ENCODE measurements around the gene BARX1.

BARX1 gene

DNA sequence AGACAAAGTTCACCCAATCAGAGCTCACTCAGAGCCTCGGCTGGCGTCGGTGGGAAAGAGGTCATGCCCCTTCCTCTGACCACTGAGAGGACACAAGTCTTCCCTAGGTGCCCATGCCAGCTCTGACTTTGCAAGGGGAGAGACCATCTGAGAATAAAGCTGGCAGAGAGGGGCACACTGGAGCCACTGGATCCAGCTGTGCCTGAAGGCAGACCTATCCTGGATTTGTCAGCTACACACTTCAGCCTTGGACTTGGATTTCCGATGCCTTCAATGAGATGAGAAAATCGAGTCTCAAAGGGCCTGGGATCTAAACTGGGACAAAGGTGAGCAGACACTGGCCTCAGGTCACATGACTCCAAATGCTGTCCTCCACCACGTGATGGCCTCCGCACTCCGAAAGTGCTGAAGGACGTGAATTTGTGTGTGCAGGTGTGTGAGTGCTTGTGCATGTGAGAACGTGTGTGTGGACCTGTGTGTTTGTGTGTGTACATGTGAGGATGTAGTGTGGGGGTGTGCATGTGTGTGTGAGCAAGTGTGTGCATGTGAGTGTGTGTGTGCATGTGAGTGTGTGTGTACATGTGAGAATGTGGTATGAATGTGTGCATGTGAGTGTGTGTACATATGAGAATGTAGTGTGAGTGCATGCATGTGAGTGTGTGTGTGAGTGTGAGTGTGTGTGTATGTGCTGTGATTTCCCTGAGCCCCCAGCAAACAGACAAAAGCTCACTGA is 37.9 kb downstream of the BARX1 start:
- DNase-seq (ENCODE audit: low read depth): no peak

DNA sequence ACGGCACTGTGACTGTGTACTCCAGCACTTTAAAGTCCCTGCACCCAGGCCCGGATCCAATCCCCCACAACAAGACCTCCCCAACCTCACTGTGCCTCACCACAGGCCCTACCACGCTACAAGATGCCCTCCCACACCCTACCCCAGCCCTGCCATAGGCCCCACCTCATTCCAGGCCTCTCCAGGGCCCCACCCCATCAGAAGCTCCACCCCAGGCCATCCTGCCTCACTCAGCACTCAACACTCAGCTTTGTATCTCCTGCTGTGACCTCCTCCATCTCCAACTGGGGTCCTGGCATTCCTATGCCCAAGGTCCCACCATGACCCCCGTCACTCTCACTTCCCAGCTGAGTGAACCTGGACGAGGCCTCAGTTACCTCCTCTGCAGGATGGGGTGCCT is 38.8 kb downstream of the BARX1 start:
- no peak for DNase-seq (ENCODE audit: low read depth)

DNA sequence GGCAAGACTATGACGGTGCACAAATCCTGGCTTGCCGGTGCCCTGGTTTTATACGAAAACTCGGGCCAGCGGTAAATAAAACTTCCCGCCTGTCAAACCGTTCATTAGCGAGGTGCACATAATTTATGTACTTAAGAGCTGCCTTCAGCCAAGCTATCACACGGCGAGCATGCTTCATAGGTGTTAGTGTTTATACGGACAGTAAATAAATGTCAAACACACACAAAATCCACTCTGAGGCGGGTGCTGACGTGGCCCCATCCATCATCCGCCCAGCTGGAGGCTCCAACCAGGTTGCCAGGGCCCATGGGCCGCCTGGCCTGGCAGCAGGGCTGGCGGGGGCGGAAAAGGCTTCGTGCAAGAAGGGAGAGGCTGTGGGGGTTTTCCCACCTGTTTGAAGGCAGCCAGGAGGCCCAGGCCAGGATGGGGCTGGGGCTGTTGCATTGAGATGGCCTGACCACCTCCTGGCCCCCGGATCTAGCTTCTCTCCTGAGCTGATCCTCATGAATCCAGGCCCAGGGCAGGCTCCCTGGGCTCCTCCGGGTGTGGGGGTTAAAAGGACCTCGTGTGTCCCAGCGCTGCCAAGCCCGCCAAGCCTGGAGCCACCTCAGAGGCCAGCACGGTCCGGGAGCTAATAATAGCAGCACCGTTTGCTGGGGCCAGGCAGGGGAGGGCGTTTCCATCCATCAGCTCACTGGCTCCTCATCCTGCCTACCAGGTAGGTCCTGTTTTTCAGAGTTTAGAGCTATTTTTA is 43.2 kb downstream of the BARX1 start:
- no peak for DNase-seq (ENCODE audit: low read depth)

DNA sequence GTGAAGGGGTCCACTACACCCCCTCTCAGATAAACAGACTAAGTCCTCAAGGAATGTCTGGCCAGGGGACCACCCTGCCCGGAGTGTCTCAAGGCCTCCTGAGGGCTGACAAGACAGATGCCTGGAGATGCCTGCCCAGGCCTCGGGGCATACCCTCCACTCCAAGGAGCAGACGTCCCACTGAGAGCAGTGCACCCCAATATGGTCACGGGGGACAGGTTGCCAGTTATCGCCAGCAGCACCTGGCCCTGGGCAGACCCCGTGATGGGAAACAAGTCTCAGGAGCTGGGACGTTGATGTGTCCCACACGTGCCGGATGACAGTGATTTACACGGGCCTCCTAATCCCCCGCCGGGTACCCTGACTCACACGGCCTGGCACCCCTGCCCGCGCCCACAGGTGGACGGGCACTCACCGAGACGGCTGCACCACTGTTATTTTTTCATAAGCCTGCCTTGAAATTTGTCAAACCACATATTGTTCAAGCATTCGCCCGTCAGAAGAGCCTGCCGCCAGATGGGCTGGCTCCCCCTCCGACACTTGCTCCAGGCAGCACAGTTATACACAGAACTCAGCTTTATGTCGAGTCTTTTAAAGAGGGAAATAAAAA is 43.9 kb downstream of the BARX1 start:
- no peak for DNase-seq (ENCODE audit: low read depth)

DNA sequence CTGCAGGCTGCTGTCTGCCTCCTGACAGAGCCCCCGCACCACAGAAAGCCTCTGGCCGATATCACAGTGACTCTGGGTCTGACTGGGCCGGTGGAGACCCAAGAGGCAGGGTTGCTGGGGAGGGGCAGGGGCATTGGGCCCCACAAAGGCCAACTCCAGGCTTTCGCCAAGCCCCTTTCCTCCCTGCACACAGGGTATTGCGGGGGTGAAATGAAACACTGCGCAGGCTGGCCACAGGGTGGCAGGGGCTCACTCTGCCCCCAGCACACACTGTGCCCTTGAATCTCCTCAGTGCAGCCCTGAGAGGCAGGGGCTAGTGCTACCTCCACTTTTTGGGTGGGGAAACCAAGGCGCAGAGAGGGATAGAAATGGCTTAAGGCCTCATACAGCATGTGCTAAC is 44.6 kb downstream of the BARX1 start:
- no peak for DNase-seq (ENCODE audit: low read depth)

DNA sequence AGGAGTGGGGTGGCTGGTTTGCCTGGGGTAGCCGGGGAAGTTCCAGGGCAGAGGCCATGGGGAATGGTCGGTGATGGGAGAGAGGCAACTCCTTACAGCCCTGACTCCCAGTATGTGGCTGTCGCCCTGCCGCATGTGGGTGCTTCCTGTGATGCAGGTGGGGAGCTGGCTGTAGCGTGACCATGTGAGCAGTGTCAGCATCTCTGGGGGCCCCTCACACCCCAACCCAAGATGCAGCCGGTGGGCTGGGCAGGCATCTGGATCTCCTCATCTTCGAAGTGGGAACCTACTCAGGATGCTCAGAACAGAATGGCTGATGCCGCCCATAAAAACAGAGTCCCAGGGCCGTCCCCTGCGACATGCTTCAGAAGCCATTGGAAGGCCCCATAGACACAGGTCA is 45.0 kb downstream of the BARX1 start:
- no peak for DNase-seq (ENCODE audit: low read depth)

DNA sequence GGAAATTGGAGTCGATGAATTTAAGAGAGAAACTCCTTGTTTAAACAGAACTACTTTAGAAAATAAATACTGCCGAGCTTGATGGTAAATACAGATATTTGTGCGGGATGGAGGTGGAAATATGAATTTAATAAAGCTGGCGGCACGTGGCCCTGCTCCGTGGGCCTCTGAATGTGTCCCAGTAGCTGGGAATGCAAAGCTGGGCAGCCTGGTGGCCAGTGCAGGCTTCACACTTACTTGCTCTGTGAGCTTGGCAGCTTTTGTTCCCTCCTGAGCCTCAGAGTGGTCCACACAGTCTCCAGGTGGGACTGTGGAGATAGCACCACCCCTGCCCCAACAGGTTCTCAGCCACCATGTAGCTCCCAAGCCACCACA is 45.9 kb downstream of the BARX1 start:
- no peak for DNase-seq (ENCODE audit: low read depth)

DNA sequence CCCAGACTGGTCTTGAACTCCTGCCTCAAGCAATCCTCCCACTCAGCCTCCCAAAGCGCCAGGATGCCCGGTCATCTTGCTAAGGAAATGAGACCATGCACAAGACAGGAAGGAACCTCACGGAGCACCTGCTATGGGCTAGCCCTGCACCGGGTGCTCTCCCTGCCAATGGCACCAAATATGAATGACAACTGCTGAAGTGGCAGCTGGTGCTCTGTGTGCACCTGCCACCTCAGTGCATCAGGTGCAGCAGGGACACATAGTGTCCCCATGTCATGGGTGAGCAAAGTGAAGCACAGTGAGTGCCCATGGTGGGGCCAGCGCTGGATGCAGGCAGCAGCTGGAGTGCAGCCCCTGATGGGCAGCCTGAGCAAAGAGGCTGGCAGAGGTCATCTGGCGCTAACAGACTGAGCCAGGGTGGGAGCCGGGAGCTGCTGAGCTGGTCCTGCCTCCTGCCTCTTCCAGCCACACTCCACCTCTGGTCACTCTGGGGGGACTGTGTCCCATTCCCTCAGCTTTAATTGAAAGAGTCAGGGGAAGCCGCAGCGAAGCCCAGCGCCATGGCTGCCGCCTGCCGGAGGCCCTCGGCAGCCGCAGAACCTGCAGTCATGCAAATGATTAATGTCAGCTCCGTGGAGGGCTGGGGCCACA is 46.4 kb downstream of the BARX1 start:
- no peak for DNase-seq (ENCODE audit: low read depth)

DNA sequence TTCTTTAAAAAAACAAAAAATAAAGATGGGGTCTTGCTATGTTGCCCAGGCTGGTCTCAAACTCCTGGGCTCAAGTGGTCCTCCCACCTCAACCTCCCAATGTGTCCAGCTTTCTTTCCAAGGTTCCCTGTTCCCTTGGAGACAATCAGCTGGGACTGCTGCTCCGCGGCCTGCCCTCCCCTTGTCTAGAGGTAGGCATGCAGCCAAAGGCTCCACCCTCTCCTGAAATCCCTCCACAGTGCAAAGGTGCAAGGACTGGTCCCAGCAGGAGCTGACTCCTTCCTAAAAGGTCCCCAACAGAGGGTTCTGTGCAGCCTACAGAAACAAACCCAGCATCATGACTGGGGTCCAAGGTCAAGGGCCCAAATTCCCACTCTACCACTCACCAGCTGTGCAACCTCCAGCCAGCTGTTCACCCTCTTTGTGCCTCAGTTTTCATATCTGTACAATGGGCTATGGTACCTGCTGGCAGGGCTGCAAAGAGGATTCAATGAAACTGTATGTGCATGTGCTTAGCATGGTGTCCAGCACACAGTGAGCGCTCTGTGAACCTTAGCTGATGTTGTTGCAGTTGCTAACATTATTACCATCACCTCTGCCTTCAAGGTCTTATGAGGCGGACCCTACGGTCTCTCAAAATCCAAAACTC is 47.5 kb downstream of the BARX1 start:
- no peak for DNase-seq (ENCODE audit: low read depth)

DNA sequence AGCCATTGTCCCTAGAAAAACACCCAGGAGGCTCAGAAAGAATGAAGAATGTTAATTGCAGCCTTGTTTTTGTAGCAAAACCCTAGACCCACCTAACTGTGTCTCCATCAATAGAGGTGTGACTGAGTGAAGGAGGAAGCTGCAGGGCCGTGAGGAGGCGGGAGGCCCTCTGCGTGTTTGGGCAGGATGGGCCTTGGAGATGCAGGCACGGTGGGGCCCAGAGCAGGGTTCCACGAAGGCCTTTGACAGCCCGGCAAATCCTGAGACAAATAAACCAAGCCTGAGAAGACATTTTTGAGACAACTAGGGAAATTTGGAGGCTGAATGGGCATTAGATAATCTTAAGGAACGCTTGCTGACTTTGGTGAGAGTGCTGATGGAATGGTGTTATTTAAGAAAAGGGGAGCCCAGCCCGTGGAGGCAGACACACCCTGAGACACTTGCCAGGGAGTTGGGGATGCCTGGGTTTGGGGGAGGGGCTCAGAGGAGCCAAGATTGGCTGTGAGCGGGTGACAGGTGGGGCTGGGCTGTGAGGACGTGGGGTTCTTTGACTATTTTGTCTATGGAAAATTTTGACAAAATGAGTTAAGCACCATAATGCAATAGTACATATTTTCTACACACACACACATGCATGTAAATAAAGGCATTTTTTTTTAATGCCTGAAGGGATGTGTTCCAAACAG is 48.8 kb downstream of the BARX1 start:
- DNase-seq (ENCODE audit: low read depth): no peak

DNA sequence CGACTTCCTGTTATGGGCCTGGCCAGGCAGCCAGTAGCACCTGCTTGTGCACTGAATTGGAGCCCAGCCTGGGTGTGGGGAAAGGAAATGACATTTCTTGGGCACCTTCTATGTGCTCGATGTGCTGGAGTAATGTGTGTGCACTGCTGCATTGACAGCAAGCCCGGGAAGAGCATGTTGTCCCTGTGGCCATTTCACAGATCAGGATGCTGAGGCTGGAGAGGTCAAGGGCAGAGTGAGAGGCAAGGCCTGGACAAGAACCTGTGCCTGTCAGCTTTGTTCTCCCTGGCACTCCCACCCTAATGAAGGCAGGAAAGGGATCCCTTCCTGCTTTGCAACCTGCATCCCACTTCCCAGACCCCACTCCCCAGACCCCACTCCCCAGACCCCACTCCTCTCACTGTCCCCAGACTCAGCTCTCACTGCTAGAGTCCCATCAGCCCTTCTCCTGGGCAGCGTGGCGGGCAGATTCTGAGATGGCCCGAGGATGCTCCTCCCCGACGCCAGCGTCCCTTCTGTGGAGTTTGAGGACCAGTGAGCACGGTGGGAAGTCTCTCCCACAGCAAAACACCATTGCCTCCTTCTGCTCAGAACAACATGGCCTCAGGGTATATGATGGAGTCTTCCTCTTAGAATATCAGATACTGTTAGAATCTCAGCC is 49.6 kb downstream of the BARX1 start:
- DNase-seq (ENCODE audit: low read depth): no peak

DNA sequence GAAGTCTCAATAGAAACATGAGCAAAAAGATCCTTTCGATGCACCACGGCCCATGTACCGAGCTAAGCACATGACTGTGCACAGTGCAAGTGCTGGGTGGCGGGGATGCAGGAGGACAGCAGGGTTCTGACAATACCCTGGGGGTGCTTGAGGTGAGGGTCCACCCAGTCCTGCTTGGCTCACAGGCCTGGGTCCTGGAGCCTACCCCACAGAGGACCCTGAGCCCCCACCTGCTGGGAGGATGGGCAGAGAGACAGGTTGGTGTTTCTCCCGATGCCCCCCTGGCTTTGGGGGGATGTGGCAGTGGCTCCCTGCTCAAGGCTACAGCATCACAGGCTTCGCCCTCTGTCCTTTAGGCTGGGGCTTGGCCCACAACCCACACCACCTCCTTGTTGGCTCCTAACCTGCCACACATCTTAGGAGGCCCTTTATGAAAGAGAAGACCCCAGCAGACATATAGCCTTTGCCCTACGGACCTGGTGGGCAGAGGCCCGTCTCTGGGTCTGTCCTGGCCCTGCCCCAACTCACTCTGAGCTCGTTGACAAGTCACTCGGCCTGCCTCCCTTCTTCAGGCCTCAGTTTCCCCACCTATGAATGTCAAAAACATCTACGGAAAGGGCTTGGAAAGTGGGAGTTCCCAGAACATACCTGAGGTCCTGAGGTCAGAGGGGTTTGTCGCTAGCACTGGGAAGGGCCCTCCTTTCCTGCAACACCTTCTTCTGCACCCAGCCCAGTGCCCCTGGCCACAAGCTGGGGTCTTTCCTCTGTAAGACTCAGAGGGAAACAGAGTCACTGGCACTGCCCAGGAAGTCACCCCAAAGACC is 50.3 kb downstream of the BARX1 start:
- no peak for DNase-seq (ENCODE audit: low read depth)

DNA sequence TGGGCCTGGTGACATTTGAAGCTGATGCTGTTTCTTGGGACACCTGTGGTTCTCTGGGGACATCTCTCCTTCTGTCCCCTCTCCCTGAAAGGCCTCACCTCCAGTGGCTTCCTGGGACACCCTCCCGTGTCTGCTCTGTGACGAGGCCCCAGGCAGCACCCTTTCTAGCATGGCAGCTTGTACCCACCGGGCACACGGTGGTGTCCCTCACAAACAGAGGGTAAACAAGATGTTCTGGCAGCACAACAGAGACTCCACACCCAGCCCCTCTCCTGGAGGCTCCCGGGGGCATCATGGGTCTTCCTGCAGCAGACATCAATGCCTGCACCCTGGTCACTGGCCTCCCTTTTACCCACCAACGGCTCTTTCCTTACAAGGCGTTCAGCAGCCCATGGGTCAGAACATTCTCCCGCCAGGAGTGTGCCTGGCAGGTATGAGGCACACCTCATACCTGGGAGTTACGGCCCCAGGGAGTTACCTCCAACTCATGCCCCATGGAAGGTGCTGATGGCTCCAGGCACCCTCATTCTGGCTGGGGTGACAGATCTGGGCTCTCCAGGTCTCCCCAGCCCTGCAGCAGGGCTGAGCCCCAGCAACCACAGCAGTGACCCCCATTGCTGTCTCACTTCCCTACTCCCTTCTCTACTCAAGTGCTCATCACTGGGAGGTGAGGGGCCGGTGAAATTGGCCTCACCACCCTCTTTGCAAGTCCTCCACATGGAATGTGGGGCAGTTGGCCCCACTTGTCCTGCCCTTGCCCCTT is 51.1 kb downstream of the BARX1 start:
- no peak for DNase-seq (ENCODE audit: low read depth)

DNA sequence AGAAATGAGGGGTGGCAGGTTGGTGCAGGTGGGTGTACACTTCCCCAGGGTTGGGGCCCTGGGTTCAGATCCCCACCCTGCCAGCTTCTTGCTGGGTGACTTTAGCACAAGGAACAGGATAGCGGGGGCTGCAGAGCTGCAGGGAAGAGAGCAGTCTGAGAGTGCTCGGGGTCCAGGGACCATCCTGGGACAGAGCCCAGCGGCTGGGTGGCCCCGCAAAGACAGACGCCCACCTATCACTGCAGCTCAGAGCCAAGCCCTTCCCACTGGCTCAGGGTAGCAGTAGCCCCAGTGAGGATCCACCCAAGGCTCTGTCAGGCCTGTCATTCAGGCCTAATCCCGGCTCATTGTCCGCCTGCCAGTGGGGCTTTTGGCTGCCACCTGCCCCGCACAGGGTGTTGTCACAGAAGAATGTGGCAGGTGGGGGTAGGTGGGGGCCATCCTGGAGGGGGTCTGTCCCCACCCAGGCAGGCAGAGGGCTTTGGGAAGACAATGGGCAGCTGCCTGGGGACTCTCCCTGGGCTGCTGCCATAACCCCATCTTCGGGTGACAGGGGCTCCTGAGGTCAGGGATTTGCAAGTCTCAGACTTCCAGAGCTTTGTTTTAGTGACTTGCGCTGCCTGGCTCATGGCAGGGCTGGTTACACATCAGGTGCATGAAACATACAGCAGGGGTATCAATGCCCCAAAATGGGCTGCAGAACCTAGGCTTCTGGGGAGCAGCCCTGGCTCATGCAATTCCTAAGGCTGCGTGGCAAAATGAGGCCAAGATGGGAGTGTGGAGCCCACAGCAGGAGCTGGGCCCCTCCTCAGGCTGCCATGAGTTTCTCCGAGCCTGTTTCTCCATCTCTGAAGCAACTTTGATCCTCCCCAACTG is 52.1 kb downstream of the BARX1 start:
- no peak for DNase-seq (ENCODE audit: low read depth)

DNA sequence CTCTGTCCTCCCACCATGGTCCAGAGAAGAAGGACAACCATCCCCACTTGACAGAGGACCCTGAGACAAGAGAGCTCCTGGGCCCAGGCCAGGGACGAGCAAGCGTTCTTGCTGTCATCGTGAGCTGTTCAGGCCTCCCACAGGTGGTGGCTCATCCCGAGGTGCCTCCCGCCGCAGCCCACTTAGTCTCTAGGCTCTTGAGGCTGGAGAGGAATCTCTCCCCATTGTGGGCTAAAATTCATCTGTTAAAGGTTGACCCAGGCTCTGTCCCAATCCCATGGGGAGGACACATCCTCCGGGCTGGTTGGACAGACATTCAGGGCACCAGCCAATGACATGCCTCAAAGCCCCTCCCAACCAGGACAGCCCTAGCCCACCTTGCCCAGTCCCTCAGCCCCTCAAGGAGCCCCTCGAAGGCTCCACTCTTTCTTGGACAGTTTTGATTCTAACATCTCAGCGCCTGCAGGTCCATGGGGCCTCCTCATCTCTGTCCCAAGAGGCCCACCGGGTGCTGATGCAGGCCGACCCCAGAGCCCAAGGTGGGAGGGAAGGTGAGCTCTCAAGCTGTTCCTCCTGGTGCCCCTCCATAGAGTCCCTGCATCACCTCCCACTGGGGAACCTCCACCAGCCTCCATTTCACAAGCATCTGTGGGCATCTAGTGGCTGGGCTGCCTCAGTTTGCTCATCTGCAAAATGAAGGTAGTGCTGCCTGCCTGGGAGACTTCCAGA is 52.9 kb downstream of the BARX1 start:
- DNase-seq (ENCODE audit: low read depth): no peak

Data from HS-5 (cell line).